Vagina (tissue), 2 donors: ENCODE results near the gene ALOXE3. TPM values are rescaled to one million over a fixed set of nuclear protein-coding genes. Genes with fewer than 3 reads are reported as not detected.

Experiments
- DNase-seq, 2 donors: peaks; one replicate each; pipeline ENCODE4 v3.0.0-alpha.2; 2017; ENCODE audit errors: extremely low spot score in 2 of 2
- H3K27ac ChIP-seq: fragments of 200-600 bp; sonication (generic); one replicate; pipeline ENCODE4 v1.5.1; 2019
- H3K27me3 ChIP-seq: fragments of 200-600 bp; sonication (generic); one replicate; pipeline ENCODE4 v1.5.1; 2019
- H3K36me3 ChIP-seq, 2 donors: fragments of 200-600 bp; sonication (generic); one replicate each; pipeline ENCODE4 v1.5.1; 2017 to 2019
- H3K4me1 ChIP-seq: fragments of 200-600 bp; sonication (generic); one replicate; pipeline ENCODE4 v1.5.1; 2019
- H3K4me3 ChIP-seq, 2 donors: fragments of 200-600 bp; sonication (generic); 1 replicate in 1 of 2; 2 replicates in 1 of 2; pipeline ENCODE4 v1.5.1; 2016 to 2019
- H3K9me3 ChIP-seq: fragments of 200-600 bp; sonication (generic); one replicate; pipeline ENCODE4 v1.5.1; 2019
- CTCF ChIP-seq, 3 experiments: fragments of 450-650 bp in 2 of 3; fragments of 200-600 bp in 1 of 3; sonication (generic) in 1 of 3; IDR thresholded peaks; one replicate each; pipeline ENCODE4 v1.5.1; 2017 to 2019; ENCODE audit warnings: antibody characterized with exemption in 3 of 3, mild to moderate bottlenecking in 2 of 3, moderate library complexity in 2 of 3
- POLR2A ChIP-seq, 2 donors: fragments of 450-650 bp; IDR thresholded peaks; one replicate each; pipeline ENCODE4 v1.6.1; 2017; ENCODE audit warnings: antibody characterized with exemption in 2 of 2, mild to moderate bottlenecking in 2 of 2, moderate library complexity in 2 of 2
- POLR2AphosphoS5 ChIP-seq, 2 donors: sonication (generic); formaldehyde crosslinking; IDR thresholded peaks; one replicate each; pipeline ENCODE4 v1.9.0; 2017; ENCODE audit warnings: antibody characterized with exemption in 2 of 2, mild to moderate bottlenecking in 2 of 2, low read depth in 1 of 2; ENCODE audit not compliant: insufficient read depth in 1 of 2
- intact Hi-C: fragments of 100-400 bp; cut with DNase I; formaldehyde crosslinking; loops from one replicate; pipeline ENCODE4 v1.15.1; 2023
- total RNA-seq: library from RNA; depleted of rRNA; stranded (reverse); fragments of >200 nt; gene quantifications from one replicate; pipeline ENCODE4 v1.2.3, GENCODE V29; 2016

The ALOXE3 gene
- total RNA-seq, 1 donor from 2014 or later, result 1.5 TPM

- intact Hi-C loops, result no loop called here
- TF ChIP-seq CTCF (IDR thresholded peaks at IDR 0.05) (no peak), POLR2A (IDR thresholded peaks at IDR 0.05) (no peak), POLR2AphosphoS5 (IDR thresholded peaks at IDR 0.05; ENCODE audit: insufficient read depth in 1 of 2, low read depth in 1 of 2) (no peak)
- H3K9me3 ChIP-seq, result no peaks in the 10 kb centered on the region
- H3K36me3 ChIP-seq, result peaks cover 3 to 37% of the 10 kb centered on the region in 2 donors
- peak overlapping the region; percentile 94 for H3K27ac ChIP-seq
- DNase-seq, result no peak
- peak overlapping the region in 1 of 2 donors; percentile 29 for H3K4me3 ChIP-seq
- H3K27me3 ChIP-seq, result no peaks in the 10 kb centered on the region
- H3K4me1 ChIP-seq, result peaks cover 23% of the 10 kb centered on the region
These were observed 19.5 kb upstream of the ALOXE3 start for GRCh38 chr17:8137645-8138373.

DNA sequence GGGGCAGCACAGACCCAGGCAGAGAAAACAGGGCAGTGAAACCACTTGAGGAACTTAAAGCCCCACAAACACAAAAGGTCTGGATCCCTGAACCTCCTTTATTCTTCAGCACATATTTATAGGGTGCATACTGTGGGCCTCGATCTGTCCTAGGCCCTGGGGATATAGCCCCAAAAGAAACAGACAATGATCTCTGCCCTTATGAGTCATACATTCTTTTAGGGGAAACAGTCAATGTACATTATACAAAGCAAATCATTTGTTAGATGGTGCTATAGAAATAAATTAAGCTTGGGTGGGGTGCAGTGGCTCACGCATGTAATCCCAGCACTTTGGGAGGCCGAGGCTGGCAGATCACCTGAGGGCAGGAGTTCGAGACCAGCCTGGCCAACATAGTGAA, 15.6 kb upstream of the ALOXE3 start:
- Histone ChIP-seq H3K4me3 (no peak overlapping the region), H3K36me3 (no peaks in the 10 kb centered on the region)

DNA sequence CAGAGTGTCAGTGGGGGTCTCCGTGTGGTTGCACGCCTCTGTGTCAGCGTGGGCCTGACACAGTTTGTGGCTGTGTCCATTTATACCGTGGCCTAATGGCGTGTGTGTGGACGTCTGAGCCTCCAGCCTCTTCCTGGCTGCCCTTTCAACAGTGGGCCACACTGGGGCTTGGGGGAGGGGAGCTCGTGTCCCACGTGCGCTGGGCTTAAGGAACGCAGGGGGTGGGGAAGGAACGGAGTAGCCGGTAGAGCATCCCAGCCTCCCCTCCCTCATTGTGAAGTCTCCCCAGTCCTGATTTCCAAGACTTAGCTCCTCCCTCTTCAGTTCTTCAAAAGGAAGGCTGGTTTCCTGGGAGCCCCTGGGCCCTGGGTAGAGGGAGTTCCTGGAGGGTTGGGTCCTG, 15.1 kb upstream of the ALOXE3 start:
- no peak for DNase-seq
- TF ChIP-seq POLR2A (IDR thresholded peaks at IDR 0.05) (no peak), CTCF (IDR thresholded peaks at IDR 0.05) (no peak), POLR2AphosphoS5 (IDR thresholded peaks at IDR 0.05; ENCODE audit: insufficient read depth in 1 of 2, low read depth in 1 of 2) (no peak)
- H3K9me3 ChIP-seq, result no peaks in the 10 kb centered on the region
- no peaks in the 10 kb centered on the region for H3K36me3 ChIP-seq
- H3K27ac ChIP-seq, result no peak overlapping the region
- H3K27me3 ChIP-seq, result no peaks in the 10 kb centered on the region
- peaks cover 9% of the 10 kb centered on the region for H3K4me1 ChIP-seq
- intact Hi-C loops, result no loop called here
- no peak overlapping the region for H3K4me3 ChIP-seq

More for the DNA sequence above, 15.6 kb upstream of the ALOXE3 start:
- no peaks in the 10 kb centered on the region for H3K27me3 ChIP-seq
- peaks cover 10% of the 10 kb centered on the region for H3K4me1 ChIP-seq
- no peaks in the 10 kb centered on the region for H3K9me3 ChIP-seq
- no peak overlapping the region for H3K27ac ChIP-seq
- intact Hi-C loops, result no loop called here
- no peak for TF ChIP-seq CTCF (IDR thresholded peaks at IDR 0.05)
- no peak for TF ChIP-seq POLR2A (IDR thresholded peaks at IDR 0.05)
- TF ChIP-seq POLR2AphosphoS5 (IDR thresholded peaks at IDR 0.05; ENCODE audit: insufficient read depth in 1 of 2, low read depth in 1 of 2), result no peak
- no peak for DNase-seq

DNA sequence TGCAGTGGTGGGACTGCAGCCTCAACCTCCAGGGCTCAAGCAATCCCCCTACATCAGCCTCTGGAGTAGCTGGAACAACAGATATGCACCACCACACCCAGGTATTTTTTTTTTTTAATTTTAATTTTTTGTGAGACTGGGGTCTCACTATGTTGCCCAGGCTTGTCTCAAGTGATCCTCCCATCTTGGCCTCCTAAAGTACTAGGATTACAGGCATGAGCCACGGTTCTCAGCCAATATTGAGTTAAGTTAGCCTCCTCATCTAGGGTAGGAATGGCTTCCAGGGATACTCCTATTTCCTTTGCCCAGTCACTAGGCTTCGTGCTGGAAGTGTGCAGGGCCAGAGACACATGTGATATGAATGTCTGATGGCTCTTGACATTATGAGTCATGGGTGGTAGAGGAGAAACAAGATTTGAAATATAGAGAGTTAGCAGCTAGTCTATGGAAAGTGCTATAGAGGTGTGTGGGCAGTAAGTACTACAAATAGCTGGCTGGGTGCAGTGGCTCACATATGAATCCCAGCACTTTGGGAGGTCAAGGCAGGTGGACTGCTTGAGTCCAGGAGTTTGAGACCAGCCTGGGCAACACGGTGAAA, 13.6 kb upstream of the ALOXE3 start:
- intact Hi-C loops, result no loop called here
- H3K4me3 ChIP-seq, result no peak overlapping the region
- TF ChIP-seq POLR2AphosphoS5 (IDR thresholded peaks at IDR 0.05; ENCODE audit: insufficient read depth in 1 of 2, low read depth in 1 of 2) (no peak), CTCF (IDR thresholded peaks at IDR 0.05) (no peak), POLR2A (IDR thresholded peaks at IDR 0.05) (no peak)
- H3K27me3 ChIP-seq, result no peaks in the 10 kb centered on the region
- no peak overlapping the region for H3K27ac ChIP-seq
- no peak for DNase-seq
- no peaks in the 10 kb centered on the region for H3K36me3 ChIP-seq
- peaks cover 6% of the 10 kb centered on the region for H3K4me1 ChIP-seq
- H3K9me3 ChIP-seq, result no peaks in the 10 kb centered on the region
